Mesendoderm (in vitro differentiated cells): ENCODE measurements around the gene MRPL50.

Experiments
- DNase-seq: peaks from one replicate; pipeline ENCODE4 v3.0.0; 2013
- H2AK5ac ChIP-seq: 2 replicates; pipeline ENCODE4 v1.6.1; 2013; ENCODE audit warnings: low read length, inconsistent platforms
- H2BK120ac ChIP-seq: 2 replicates; pipeline ENCODE4 v1.6.1; 2013; ENCODE audit warnings: low read depth, mild to moderate bottlenecking, low read length, moderate library complexity, mixed read lengths
- H2BK15ac ChIP-seq: replicated peaks from 2 replicates; pipeline ENCODE4 v1.6.1; 2013; ENCODE audit warnings: low read depth, mild to moderate bottlenecking, moderate library complexity
- H2BK5ac ChIP-seq: 2 replicates; pipeline ENCODE4 v1.6.1; 2013; ENCODE audit warnings: low read length, inconsistent platforms
- H3K18ac ChIP-seq: 2 replicates; pipeline ENCODE4 v1.6.1; 2013; ENCODE audit warnings: mild to moderate bottlenecking, low read length, mixed read lengths
- H3K23ac ChIP-seq: one replicate; pipeline ENCODE4 v1.6.1; 2013; ENCODE audit warnings: low read length
- H3K27ac ChIP-seq: 2 replicates; pipeline ENCODE4 v1.5.1; 2013; ENCODE audit warnings: low read depth, mild to moderate bottlenecking, inconsistent platforms, low read length, moderate library complexity
- H3K27me3 ChIP-seq: 2 replicates; pipeline ENCODE4 v1.6.1; 2013; ENCODE audit warnings: low read length, control low read depth, mild to moderate bottlenecking, inconsistent platforms; ENCODE audit not compliant: insufficient read depth, poor library complexity
- H3K36me3 ChIP-seq: 2 replicates; pipeline ENCODE4 v1.6.1; 2013; ENCODE audit warnings: low read length, inconsistent platforms; ENCODE audit not compliant: control insufficient read depth, insufficient read depth
- H3K4ac ChIP-seq: one replicate; pipeline ENCODE4 v1.6.1; 2013; ENCODE audit warnings: low read depth, mild to moderate bottlenecking, low read length, moderate library complexity
- H3K4me1 ChIP-seq: 2 replicates; pipeline ENCODE4 v1.6.1; 2013; ENCODE audit warnings: low read depth, low read length, inconsistent platforms; ENCODE audit not compliant: control insufficient read depth
- H3K4me2 ChIP-seq: 2 replicates; pipeline ENCODE4 v1.6.1; 2013; ENCODE audit warnings: low read length
- H3K4me3 ChIP-seq: 2 replicates; pipeline ENCODE4 v1.5.1; 2013; ENCODE audit warnings: mild to moderate bottlenecking, low read length
- H3K56ac ChIP-seq: one replicate; pipeline ENCODE4 v1.6.1; 2013; ENCODE audit warnings: low read length
- H3K79me1 ChIP-seq: 2 replicates; pipeline ENCODE4 v1.6.1; 2013; ENCODE audit warnings: low read length, inconsistent platforms
- H3K79me2 ChIP-seq: 2 replicates; pipeline ENCODE4 v1.6.1; 2013; ENCODE audit warnings: mild to moderate bottlenecking, low read length; ENCODE audit not compliant: control insufficient read depth, insufficient read depth
- H3K9ac ChIP-seq: 2 replicates; pipeline ENCODE4 v1.6.1; 2013; ENCODE audit warnings: low read length, inconsistent platforms
- H4K5ac ChIP-seq: one replicate; pipeline ENCODE4 v1.6.1; 2013; ENCODE audit warnings: low read length
- H4K8ac ChIP-seq: one replicate; pipeline ENCODE4 v1.6.1; 2013; ENCODE audit warnings: low read depth, mild to moderate bottlenecking, control low read depth, low read length, moderate library complexity
- WGBS: extraction: QIAGEN DNeasy Blood & Tissue Kit; methylation state at CpG from one replicate; pipeline ENCODE4 v1.1.7; 2013; ENCODE audit warnings: low lambda C conversion rate, missing lambda C conversion rate; ENCODE audit not compliant: insufficient coverage; ENCODE audit errors: extremely low coverage; 5-methylcytosine and 5-hydroxymethylcytosine counted together

Gene MRPL50

GRCh38 chr9:101442318-101442717, 43.9 kb upstream of the MRPL50 start:
- Histone ChIP-seq H3K9ac (no peak overlapping the region), H3K4me1 (no peaks in the 10 kb centered on the region), H3K23ac (no peak overlapping the region), H3K27me3 (no peaks in the 10 kb centered on the region), H3K27ac (no peak overlapping the region), H3K4me2 (no peak overlapping the region), H2AK5ac (no peak overlapping the region), H3K79me2 (no peaks in the 10 kb centered on the region), H3K4me3 (no peak overlapping the region), H3K56ac (no peak overlapping the region), H2BK15ac (no peak overlapping the region), H2BK5ac (no peak overlapping the region), H3K36me3 (no peaks in the 10 kb centered on the region), H4K5ac (no peak overlapping the region), H4K8ac (no peak overlapping the region), H3K4ac (no peak overlapping the region), H3K79me1 (no peaks in the 10 kb centered on the region), H3K18ac (no peak overlapping the region), H2BK120ac (no peak overlapping the region)
- DNase-seq = no peak
- no CpG with 5 or more reads among the region's 3 CpGs for WGBS

GRCh38 chr9:101440714-101441230, 42.4 kb upstream of the MRPL50 start:
- no peaks in the 10 kb centered on the region for H3K27me3 ChIP-seq
- H3K23ac ChIP-seq = no peak overlapping the region
- no peak for DNase-seq
- no peak overlapping the region for H3K4me2 ChIP-seq
- H2BK120ac ChIP-seq = no peak overlapping the region
- no peaks in the 10 kb centered on the region for H3K4me1 ChIP-seq
- no peak overlapping the region for H3K9ac ChIP-seq
- no peak overlapping the region for H4K8ac ChIP-seq
- H2AK5ac ChIP-seq = no peak overlapping the region
- no peaks in the 10 kb centered on the region for H3K79me1 ChIP-seq
- H2BK15ac ChIP-seq = no peak overlapping the region
- H3K79me2 ChIP-seq = no peaks in the 10 kb centered on the region
- H4K5ac ChIP-seq = no peak overlapping the region
- H2BK5ac ChIP-seq = no peak overlapping the region
- H3K27ac ChIP-seq = no peak overlapping the region
- no peaks in the 10 kb centered on the region for H3K36me3 ChIP-seq
- WGBS = no CpG with 5 or more reads among the region's 3 CpGs
- no peak overlapping the region for H3K56ac ChIP-seq
- H3K18ac ChIP-seq = no peak overlapping the region
- no peak overlapping the region for H3K4me3 ChIP-seq
- no peak overlapping the region for H3K4ac ChIP-seq

GRCh38 chr9:101438523-101438922, 40.1 kb upstream of the MRPL50 start:
- Histone ChIP-seq H3K27ac (no peak overlapping the region), H4K5ac (no peak overlapping the region), H3K4me2 (no peak overlapping the region), H3K36me3 (no peaks in the 10 kb centered on the region), H3K4me1 (no peaks in the 10 kb centered on the region), H3K4me3 (no peak overlapping the region), H3K56ac (no peak overlapping the region), H3K9ac (no peak overlapping the region), H3K79me2 (no peaks in the 10 kb centered on the region), H2AK5ac (no peak overlapping the region), H3K18ac (no peak overlapping the region), H2BK120ac (no peak overlapping the region), H3K23ac (no peak overlapping the region), H3K79me1 (no peaks in the 10 kb centered on the region), H3K27me3 (no peaks in the 10 kb centered on the region), H4K8ac (no peak overlapping the region), H2BK5ac (no peak overlapping the region), H3K4ac (no peak overlapping the region), H2BK15ac (no peak overlapping the region)
- DNase-seq = no peak
- no CpG with 5 or more reads among the region's 3 CpGs for WGBS

- Histone ChIP-seq H3K4ac (no peak overlapping the region), H3K4me2 (no peak overlapping the region), H3K27me3 (no peaks in the 10 kb centered on the region), H3K4me1 (no peaks in the 10 kb centered on the region), H3K36me3 (no peaks in the 10 kb centered on the region), H2BK15ac (no peak overlapping the region), H3K4me3 (no peak overlapping the region), H4K5ac (no peak overlapping the region), H3K27ac (no peak overlapping the region), H4K8ac (no peak overlapping the region), H2BK120ac (no peak overlapping the region), H3K79me1 (no peaks in the 10 kb centered on the region), H3K23ac (no peak overlapping the region), H2AK5ac (no peak overlapping the region), H3K79me2 (no peaks in the 10 kb centered on the region), H3K9ac (no peak overlapping the region), H3K18ac (no peak overlapping the region), H2BK5ac (no peak overlapping the region), H3K56ac (no peak overlapping the region)
- no peak for DNase-seq
- WGBS = no CpG with 5 or more reads among the region's 2 CpGs
Measured at GRCh38 chr9:101437806-101438232, 39.4 kb upstream of the MRPL50 start.

- no peak within 1 kb of the TSS for H2AK5ac ChIP-seq
- H3K4ac ChIP-seq = no peak within 1 kb of the TSS
- no peak within 1 kb of the TSS for H3K27ac ChIP-seq
- no CpG with 5 or more reads among the region's 2 CpGs for WGBS
- no peak for DNase-seq
- no peaks in the 10 kb centered on the region for H3K79me2 ChIP-seq
- no peak within 1 kb of the TSS for H4K8ac ChIP-seq
- H3K4me1 ChIP-seq = no peaks in the 10 kb centered on the region
- no peak within 1 kb of the TSS for H3K4me3 ChIP-seq
- no peak within 1 kb of the TSS for H2BK120ac ChIP-seq
- no peak within 1 kb of the TSS for H3K56ac ChIP-seq
- H3K27me3 ChIP-seq = no peaks in the 10 kb centered on the region
- no peak within 1 kb of the TSS for H2BK15ac ChIP-seq
- no peak within 1 kb of the TSS for H3K18ac ChIP-seq
- H3K79me1 ChIP-seq = no peaks in the 10 kb centered on the region
- H3K23ac ChIP-seq = no peak within 1 kb of the TSS
- no peak within 1 kb of the TSS for H3K9ac ChIP-seq
- no peaks in the 10 kb centered on the region for H3K36me3 ChIP-seq
- no peak within 1 kb of the TSS for H4K5ac ChIP-seq
- H2BK5ac ChIP-seq = no peak within 1 kb of the TSS
- H3K4me2 ChIP-seq = no peak within 1 kb of the TSS
Measured at GRCh38 chr9:101435601-101436079, 37.2 kb upstream of the MRPL50 start, which contains the start of gene ALDOB. Gene ALDOB (minus strand): TSS chr9:101435774. CDS start chr9:101430887, 4,887 bp downstream.

GRCh38 chr9:101434998-101435397, 36.6 kb upstream of the MRPL50 start:
- Histone ChIP-seq H3K56ac (no peak overlapping the region), H3K4me3 (no peak overlapping the region)
- no CpG with 5 or more reads among the region's 3 CpGs for WGBS

More at GRCh38 chr9:101434998-101435397, 36.6 kb upstream of the MRPL50 start:
- Histone ChIP-seq H4K5ac (no peak overlapping the region), H3K36me3 (no peaks in the 10 kb centered on the region), H2BK5ac (no peak overlapping the region), H3K4ac (no peak overlapping the region), H3K23ac (no peak overlapping the region), H2BK120ac (no peak overlapping the region), H3K4me1 (no peaks in the 10 kb centered on the region), H3K27me3 (no peaks in the 10 kb centered on the region), H2BK15ac (no peak overlapping the region), H3K9ac (no peak overlapping the region), H3K27ac (no peak overlapping the region), H3K18ac (no peak overlapping the region), H3K4me2 (no peak overlapping the region), H3K79me2 (no peaks in the 10 kb centered on the region), H3K79me1 (no peaks in the 10 kb centered on the region), H4K8ac (no peak overlapping the region), H2AK5ac (no peak overlapping the region)
- no peak for DNase-seq
